IMR-90 (cell line): ENCODE results near the gene SH3RF3. TPM values are rescaled to one million over a fixed set of nuclear protein-coding genes. Genes with fewer than 3 reads are reported as not detected.

Experiments used
- ATAC-seq: fragments of 200-7000 bp; cut with Tn5 transposase; 2 replicates; pipeline ENCODE4 v1.9.1; 2020; ENCODE audit warnings: low read depth, mild to moderate bottlenecking, moderate library complexity
- BruUV-seq: library from RNA; stranded (reverse); fragments of 400-500 nt; replicated peaks from 2 replicates; lab custom pipeline; 2021; lab: Mats Ljungman, UMichigan
- CTCF ChIA-PET: fragments of 300-600 bp; formaldehyde crosslinking; extraction: SDS; loops from one replicate; lab custom pipeline; 2021; ENCODE audit warnings: antibody characterized with exemption; lab: Yijun Ruan, JAX
- POLR2A ChIA-PET: fragments of 300-600 bp; sonication (Branson Sonifier 250); formaldehyde crosslinking; loops from one replicate; lab custom pipeline; 2022; ENCODE audit warnings: antibody characterized with exemption; ENCODE audit not compliant: unreplicated experiment; lab: Charles Lee
- DNase-seq: peaks from one replicate; pipeline ENCODE4 v3.0.0; 2013
- H2AFZ ChIP-seq: replicated peaks from 2 replicates; pipeline ENCODE3; 2013; ENCODE audit warnings: low read length, mild to moderate bottlenecking; ENCODE audit not compliant: poor library complexity
- H2AK5ac ChIP-seq: 2 replicates; pipeline ENCODE4 v1.6.1; 2013; ENCODE audit warnings: low read depth, low read length, inconsistent platforms
- H2AK9ac ChIP-seq: replicated peaks from 2 replicates; pipeline ENCODE3; 2013; ENCODE audit warnings: mild to moderate bottlenecking, low read depth, low read length, moderate library complexity; ENCODE audit not compliant: poor library complexity
- H2BK120ac ChIP-seq: 2 replicates; pipeline ENCODE4 v1.6.1; 2013; ENCODE audit warnings: low read depth, low read length, inconsistent platforms
- H2BK15ac ChIP-seq: 3 replicates; pipeline ENCODE4 v1.6.1; 2013; ENCODE audit warnings: low read depth, low read length, inconsistent platforms
- H2BK20ac ChIP-seq: 2 replicates; pipeline ENCODE4 v1.6.1; 2013; ENCODE audit warnings: low read depth, mild to moderate bottlenecking, inconsistent platforms, low read length, moderate library complexity
- H2BK5ac ChIP-seq: 2 replicates; pipeline ENCODE4 v1.6.1; 2013; ENCODE audit warnings: mild to moderate bottlenecking, low read depth, low read length, inconsistent platforms; ENCODE audit not compliant: poor library complexity, severe bottlenecking
- H3K14ac ChIP-seq: replicated peaks from 2 replicates; pipeline ENCODE4 v1.6.1; 2013; ENCODE audit warnings: low read depth, low read length, inconsistent platforms
- H3K18ac ChIP-seq: 2 replicates; pipeline ENCODE4 v1.6.1; 2013; ENCODE audit warnings: low read depth, low read length, control low read depth
- H3K23ac ChIP-seq: 2 replicates; pipeline ENCODE4 v1.6.1; 2013; ENCODE audit warnings: low read depth, low read length, inconsistent platforms
- H3K27ac ChIP-seq: 2 replicates; pipeline ENCODE4 v1.5.1; 2013; ENCODE audit warnings: mild to moderate bottlenecking, control low read depth, low read length; ENCODE audit not compliant: insufficient read depth
- H3K27me3 ChIP-seq: 2 replicates; pipeline ENCODE4 v1.6.1; 2013; ENCODE audit warnings: low read length; ENCODE audit not compliant: control insufficient read depth, insufficient read depth
- H3K36me3 ChIP-seq: 2 replicates; pipeline ENCODE4 v1.6.1; 2013; ENCODE audit warnings: low read length, mixed read lengths; ENCODE audit not compliant: control insufficient read depth, insufficient read depth
- H3K4ac ChIP-seq: 2 replicates; pipeline ENCODE4 v1.6.1; 2013; ENCODE audit warnings: low read depth, low read length, inconsistent platforms
- H3K4me1 ChIP-seq: 2 replicates; pipeline ENCODE4 v1.6.1; 2013; ENCODE audit warnings: low read length, mixed read lengths; ENCODE audit not compliant: control insufficient read depth, insufficient read depth
- H3K4me2 ChIP-seq: 2 replicates; pipeline ENCODE4 v1.6.1; 2013; ENCODE audit warnings: low read depth, mild to moderate bottlenecking, control low read depth, low read length, moderate library complexity
- H3K4me3 ChIP-seq: 2 replicates; pipeline ENCODE4 v1.5.1; 2013; ENCODE audit warnings: low read depth, mild to moderate bottlenecking, control low read depth, low read length, moderate library complexity; ENCODE audit not compliant: insufficient read depth
- H3K56ac ChIP-seq: 2 replicates; pipeline ENCODE4 v1.6.1; 2013; ENCODE audit warnings: low read length, inconsistent platforms; ENCODE audit not compliant: insufficient read depth; ENCODE audit errors: extremely low read depth
- H3K79me1 ChIP-seq, 2 experiments: 2 replicates each; pipeline ENCODE4 v1.6.1; 2013; ENCODE audit warnings: low read length in 2 of 2, inconsistent platforms in 1 of 2, low read depth in 1 of 2
- H3K9ac ChIP-seq: 2 replicates; pipeline ENCODE4 v1.6.1; 2013; ENCODE audit warnings: low read depth, low read length, control low read depth
- H3K9me1 ChIP-seq: 2 replicates; pipeline ENCODE4 v1.6.1; 2013; ENCODE audit warnings: low read length, inconsistent platforms; ENCODE audit not compliant: insufficient read depth
- H3K9me3 ChIP-seq: 2 replicates; pipeline ENCODE4 v1.6.1; 2013; ENCODE audit warnings: low read length; ENCODE audit not compliant: control insufficient read depth, insufficient read depth
- H4K20me1 ChIP-seq: 2 replicates; pipeline ENCODE4 v1.6.1; 2013; ENCODE audit warnings: low read length, inconsistent platforms; ENCODE audit not compliant: insufficient read depth
- H4K5ac ChIP-seq: 2 replicates; pipeline ENCODE4 v1.6.1; 2013; ENCODE audit warnings: mild to moderate bottlenecking, low read depth, low read length, control low read depth
- H4K8ac ChIP-seq, 2 experiments: 2 replicates each; pipeline ENCODE4 v1.6.1; 2013; ENCODE audit warnings: low read depth in 2 of 2, low read length in 2 of 2, control low read depth in 1 of 2, inconsistent platforms in 1 of 2
- H4K91ac ChIP-seq: 2 replicates; pipeline ENCODE4 v1.6.1; 2013; ENCODE audit warnings: low read depth, low read length, inconsistent platforms; ENCODE audit not compliant: insufficient read depth
- CEBPB ChIP-seq: IDR thresholded peaks from 2 replicates; pipeline ENCODE4 v1.6.1; 2012; ENCODE audit warnings: low read depth, low read length, improper control_type of control experiment
- CTCF ChIP-seq: conservative IDR thresholded peaks from 2 replicates; pipeline ENCODE4 v1.5.1; 2012; ENCODE audit warnings: mild to moderate bottlenecking, low read depth, low read length, improper control_type of control experiment
- ELK1 ChIP-seq: fragments of 150-350 bp; IDR thresholded peaks from 2 replicates; pipeline ENCODE4 v1.6.1; 2016; ENCODE audit warnings: low read depth, mild to moderate bottlenecking, low read length, moderate library complexity, borderline replicate concordance
- MAFK ChIP-seq: IDR thresholded peaks from 2 replicates; pipeline ENCODE4 v1.6.1; 2012; ENCODE audit warnings: low read depth, low read length, improper control_type of control experiment
- MAZ ChIP-seq: IDR thresholded peaks from 2 replicates; pipeline ENCODE4 v1.6.1; 2012; ENCODE audit warnings: low read depth, mild to moderate bottlenecking, low read length, improper control_type of control experiment, moderate library complexity, borderline replicate concordance
- MXI1 ChIP-seq: IDR thresholded peaks from 2 replicates; pipeline ENCODE4 v1.6.1; 2012; ENCODE audit warnings: low read depth, mild to moderate bottlenecking, low read length, moderate library complexity, borderline replicate concordance
- NFE2L2 ChIP-seq: fragments of 150-350 bp; IDR thresholded peaks from 2 replicates; pipeline ENCODE4 v1.6.1; 2016; ENCODE audit warnings: low read depth, mild to moderate bottlenecking, low read length
- POLR2A ChIP-seq: IDR thresholded peaks from 2 replicates; pipeline ENCODE4 v1.6.1; 2012; ENCODE audit warnings: mild to moderate bottlenecking, low read depth, low read length
- RAD21 ChIP-seq: IDR thresholded peaks from 2 replicates; pipeline ENCODE4 v1.6.1; 2012; ENCODE audit warnings: low read length, improper control_type of control experiment
- RCOR1 ChIP-seq: IDR thresholded peaks from 2 replicates; pipeline ENCODE4 v1.6.1; 2012; ENCODE audit warnings: mild to moderate bottlenecking, low read length, improper control_type of control experiment; ENCODE audit not compliant: insufficient replicate concordance
- RFX5 ChIP-seq: IDR thresholded peaks from 2 replicates; pipeline ENCODE4 v1.8.0; 2012; ENCODE audit warnings: low read depth, mild to moderate bottlenecking, low read length, moderate library complexity
- SMC3 ChIP-seq: fragments of 150-350 bp; IDR thresholded peaks from 2 replicates; pipeline ENCODE4 v1.6.1; 2016; ENCODE audit warnings: low read depth, mild to moderate bottlenecking, antibody characterized with exemption, low read length, moderate library complexity
- USF2 ChIP-seq: fragments of 150-350 bp; IDR thresholded peaks from 2 replicates; pipeline ENCODE4 v1.6.1; 2017; ENCODE audit warnings: mild to moderate bottlenecking, antibody characterized with exemption, low read length, low read depth
- WGBS, 2 experiments: methylation state at CpG; one replicate each; pipeline versions ENCODE4 v1.1.5 to v1.1.7; 2013; ENCODE audit warnings: missing lambda C conversion rate in 2 of 2; ENCODE audit not compliant: insufficient read length in 1 of 2; ENCODE audit errors: extremely low coverage in 2 of 2; 5-methylcytosine and 5-hydroxymethylcytosine counted together
- dilution Hi-C: fragments of 300-500 bp; cut with HindIII; formaldehyde crosslinking; loops from one replicate; pipeline ENCODE4 v1.14.3; 2018; ENCODE audit warnings: low sequenced_read_pairs; ENCODE audit not compliant: unreplicated experiment
- in situ Hi-C: fragments of 300-500 bp; cut with MboI; formaldehyde crosslinking; loops from 3 replicates; pipeline ENCODE4 v1.14.3; 2019; ENCODE audit warnings: low sequenced_read_pairs, inconsistent platforms, mixed read lengths
- intact Hi-C: fragments of 100-400 bp; cut with micrococcal nuclease; formaldehyde crosslinking; loops from 2 replicates; pipeline ENCODE4 v1.10.0; 2022
- polyA plus RNA-seq, 3 experiments: library from polyadenylated mRNA; depleted of rRNA; stranded (reverse); fragments of >200 nt; gene quantifications; 2 replicates each; pipeline ENCODE4 v1.2.3, GENCODE V29; 2012; ENCODE audit warnings: low replicate concordance in 1 of 3
- total RNA-seq: library from RNA; depleted of rRNA; stranded (reverse); fragments of >200 nt; gene quantifications from 2 replicates; pipeline ENCODE4 v1.2.3, GENCODE V29; 2012

Gene SH3RF3
- total and polyA plus RNA-seq, 2 of the 4 experiments (the other 2 are of a cell fraction) = 3.4 to 5.3 TPM

- intact Hi-C loops = no loop called here
- CTCF ChIA-PET = no interaction called here
These were observed 20.3 kb upstream of the SH3RF3 start for GRCh38 chr2:109108740-109109139.

More at GRCh38 chr2:109108740-109109139, 20.3 kb upstream of the SH3RF3 start:
- Histone ChIP-seq H3K14ac (no peak overlapping the region), H4K20me1 (no peaks in the 10 kb centered on the region), H2BK15ac (no peak overlapping the region), H3K23ac (no peak overlapping the region), H3K36me3 (no peaks in the 10 kb centered on the region), H2AK9ac (no peak overlapping the region), H4K91ac (no peak overlapping the region), H3K9ac (no peak overlapping the region), H3K4ac (no peak overlapping the region), H2BK20ac (no peak overlapping the region), H3K27ac (no peak overlapping the region), H2AFZ (no peak overlapping the region), H4K5ac (no peak overlapping the region), H3K9me3 (no peaks in the 10 kb centered on the region), H3K4me1 (no peaks in the 10 kb centered on the region), H3K56ac (no peak overlapping the region), H3K79me1 (no peaks in the 10 kb centered on the region), H2BK120ac (no peak overlapping the region), H3K9me1 (no peaks in the 10 kb centered on the region), H3K18ac (no peak overlapping the region), H2BK5ac (no peak overlapping the region), H3K27me3 (peaks cover 21% of the 10 kb centered on the region), H2AK5ac (no peak overlapping the region), H4K8ac (no peak overlapping the region), H3K4me2 (no peak overlapping the region), H3K4me3 (no peak overlapping the region)
- in situ Hi-C loops (no loop called here), dilution Hi-C loops (no loop called here)
- TF ChIP-seq RFX5 = no peak
- no peak for TF ChIP-seq NFE2L2
- TF ChIP-seq SMC3 = no peak
- TF ChIP-seq RAD21 = no peak
- TF ChIP-seq ELK1 = no peak
- no peak for TF ChIP-seq MAFK
- TF ChIP-seq CTCF = no peak
- no peak for TF ChIP-seq MXI1
- no peak for TF ChIP-seq CEBPB
- TF ChIP-seq POLR2A = no peak
- TF ChIP-seq RCOR1 = no peak
- TF ChIP-seq MAZ = no peak
- no peak for TF ChIP-seq USF2
- DNase-seq = no peak
- BruUV-seq = no TSS peak
- no peak for ATAC-seq
- POLR2A ChIA-PET = no interaction called here
- WGBS, 2 experiments = 83% methylated on average over 2 of the region's 9 CpGs; no CpG with 5 or more reads in 1 of the 2 experiments
